Stomach (tissue), 9 donors: ENCODE data around the gene CISH. TPM values are rescaled to one million over a fixed set of nuclear protein-coding genes. Genes with fewer than 3 reads are reported as not detected.
A peak's percentile ranks its signal among the peaks of the same experiment; 100 is the strongest.

ENCODE experiments used
- DNase-seq, 2 donors: peaks; one replicate each; pipeline versions ENCODE4 v3.0.0 to v3.0.0-alpha.2; 2013 to 2019
- H3K27ac ChIP-seq, 5 donors: fragments of 200-600 bp in 4 of 5; sonication (generic) in 4 of 5; one replicate each; pipeline ENCODE4 v1.5.1; 2013 to 2019; ENCODE audit warnings: mild to moderate bottlenecking in 1 of 5, moderate library complexity in 1 of 5
- H3K27me3 ChIP-seq, 3 donors: fragments of 200-600 bp; sonication (generic); one replicate each; pipeline ENCODE4 v1.5.1; 2017 to 2019; ENCODE audit warnings: mixed run types in 1 of 3
- H3K36me3 ChIP-seq, 4 donors: fragments of 200-600 bp; sonication (generic); 1 replicate in 3 of 4; 2 replicates in 1 of 4; pipeline ENCODE4 v1.5.1; 2016 to 2019
- H3K4me1 ChIP-seq, 4 donors: fragments of 200-600 bp; sonication (generic); one replicate each; pipeline ENCODE4 v1.5.1; 2016 to 2019
- H3K4me3 ChIP-seq, 4 donors: fragments of 200-600 bp; sonication (generic) in 3 of 4; one replicate each; pipeline ENCODE4 v1.5.1; 2016 to 2019; ENCODE audit warnings: mild to moderate bottlenecking in 1 of 4
- H3K9me3 ChIP-seq, 4 donors: fragments of 200-600 bp; sonication (generic); one replicate each; pipeline ENCODE4 v1.5.1; 2016 to 2019
- EP300 ChIP-seq: sonication (generic); formaldehyde crosslinking; IDR thresholded peaks from one replicate; pipeline ENCODE4 v1.6.1; 2017; ENCODE audit warnings: antibody characterized with exemption
- POLR2A ChIP-seq, 4 donors: fragments of 450-650 bp; IDR thresholded peaks; one replicate each; pipeline ENCODE4 v1.6.1; 2016; ENCODE audit warnings: antibody characterized with exemption in 4 of 4, control low read depth in 2 of 4, mild to moderate bottlenecking in 1 of 4, moderate library complexity in 1 of 4
- POLR2AphosphoS5 ChIP-seq, 3 donors: sonication (generic); formaldehyde crosslinking; IDR thresholded peaks; one replicate each; pipeline ENCODE4 v1.6.1; 2016; ENCODE audit warnings: antibody characterized with exemption in 3 of 3
- WGBS, 5 donors: extraction: QIAGEN DNeasy Blood & Tissue Kit in 3 of 5; methylation state at CpG; one replicate each; pipeline versions ENCODE4 v1.1.5 to v1.1.7; 2013 to 2018; 5-methylcytosine and 5-hydroxymethylcytosine counted together
- intact Hi-C: fragments of 100-400 bp; cut with DNase I; formaldehyde crosslinking; loops from one replicate; pipeline ENCODE4 v1.15.1; 2023; ENCODE audit warnings: low total_unique reads
- polyA plus RNA-seq, 3 donors: library from polyadenylated mRNA; stranded (reverse); fragments of 200-250 nt; gene quantifications; one replicate each; pipeline ENCODE4 v1.2.3, GENCODE V29; 2013
- total RNA-seq, 5 donors: library from RNA; depleted of rRNA; stranded (reverse); fragments of >200 nt; gene quantifications; one replicate each; pipeline versions ENCODE4 v1.1.0 to v1.2.3, GENCODE V29; 2014 to 2016
- TF ChIP-seq, protein P1 (sequence below), 7 experiments: fragments of 450-650 bp in 4 of 7; fragments of 200-600 bp in 3 of 7; sonication (generic) in 3 of 7; IDR thresholded peaks; one replicate each; pipeline ENCODE4 v1.5.1; 2016 to 2019; ENCODE audit warnings: antibody characterized with exemption in 7 of 7, control low read depth in 2 of 7, mild to moderate bottlenecking in 1 of 7
- donor health status: healthy with polysubstance abuse.
- donor health status: Bipolar disorder and iron deficiency.
- donor health status: healthy.

The CISH gene
- total and polyA plus RNA-seq, 8 donors, result 1.8 to 11.5 (median 5.6) TPM

DNA sequence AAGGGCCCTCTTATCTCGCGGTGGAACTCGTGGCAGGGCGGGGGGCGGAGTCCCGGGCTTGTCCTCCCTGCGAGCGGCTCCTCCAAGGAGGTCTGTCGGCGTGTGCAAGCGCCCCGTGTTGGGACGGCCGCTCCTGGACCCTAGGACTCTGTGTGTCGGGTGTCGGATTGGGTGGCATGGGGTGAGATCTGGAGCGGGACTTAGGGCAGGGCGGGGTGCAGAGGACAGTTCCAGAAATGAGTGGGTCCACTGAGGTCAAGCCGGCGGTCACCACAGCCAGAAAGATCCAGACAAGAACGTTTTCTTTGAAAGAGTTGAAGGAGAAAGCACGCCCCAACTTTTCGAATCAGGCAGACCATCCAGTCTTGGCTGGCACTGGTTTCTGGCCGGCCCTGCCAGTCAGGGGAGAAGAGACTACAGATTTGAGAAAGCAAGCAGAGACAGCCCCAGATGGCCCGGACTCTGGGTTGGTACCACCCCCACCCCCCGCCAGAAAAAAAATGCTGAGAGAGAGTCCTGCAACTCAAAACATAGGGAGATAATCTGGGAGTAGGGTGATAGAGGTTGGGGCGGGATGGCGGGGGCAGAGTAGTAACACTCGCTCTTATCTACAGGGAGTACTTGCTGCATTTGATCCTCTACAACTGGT is 784 bp upstream of the CISH start:
- TF ChIP-seq, protein P1, sequence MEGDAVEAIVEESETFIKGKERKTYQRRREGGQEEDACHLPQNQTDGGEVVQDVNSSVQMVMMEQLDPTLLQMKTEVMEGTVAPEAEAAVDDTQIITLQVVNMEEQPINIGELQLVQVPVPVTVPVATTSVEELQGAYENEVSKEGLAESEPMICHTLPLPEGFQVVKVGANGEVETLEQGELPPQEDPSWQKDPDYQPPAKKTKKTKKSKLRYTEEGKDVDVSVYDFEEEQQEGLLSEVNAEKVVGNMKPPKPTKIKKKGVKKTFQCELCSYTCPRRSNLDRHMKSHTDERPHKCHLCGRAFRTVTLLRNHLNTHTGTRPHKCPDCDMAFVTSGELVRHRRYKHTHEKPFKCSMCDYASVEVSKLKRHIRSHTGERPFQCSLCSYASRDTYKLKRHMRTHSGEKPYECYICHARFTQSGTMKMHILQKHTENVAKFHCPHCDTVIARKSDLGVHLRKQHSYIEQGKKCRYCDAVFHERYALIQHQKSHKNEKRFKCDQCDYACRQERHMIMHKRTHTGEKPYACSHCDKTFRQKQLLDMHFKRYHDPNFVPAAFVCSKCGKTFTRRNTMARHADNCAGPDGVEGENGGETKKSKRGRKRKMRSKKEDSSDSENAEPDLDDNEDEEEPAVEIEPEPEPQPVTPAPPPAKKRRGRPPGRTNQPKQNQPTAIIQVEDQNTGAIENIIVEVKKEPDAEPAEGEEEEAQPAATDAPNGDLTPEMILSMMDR (IDR thresholded peaks at IDR 0.05), result no peak
- peak in 1 of 3 donors; percentile 43 for TF ChIP-seq POLR2AphosphoS5 (IDR thresholded peaks at IDR 0.05)
- TF ChIP-seq EP300, result no peak
- no peaks in the 10 kb centered on the region for H3K9me3 ChIP-seq
- 2 to 5% (median 3%) methylated on average over 24 to 29 of the region's 29 CpGs for WGBS, 5 donors
- no peaks in the 10 kb centered on the region for H3K27me3 ChIP-seq
- no peak for DNase-seq
- peak overlapping the region; percentile 59 to 83 (median 71) for H3K4me3 ChIP-seq
- H3K4me1 ChIP-seq, result peaks cover 33 to 76% (median 72%) of the 10 kb centered on the region in 4 donors
- peak overlapping the region; percentile 87 to 97 (median 91) for H3K27ac ChIP-seq
- intact Hi-C loops, result loop anchor here (5.0 kb wide), 1 partner anchor 40 kb away; no protein-coding TSS in a partner anchor
- peaks cover 10 to 12% (median 12%) of the 10 kb centered on the region in 4 donors for H3K36me3 ChIP-seq

DNA sequence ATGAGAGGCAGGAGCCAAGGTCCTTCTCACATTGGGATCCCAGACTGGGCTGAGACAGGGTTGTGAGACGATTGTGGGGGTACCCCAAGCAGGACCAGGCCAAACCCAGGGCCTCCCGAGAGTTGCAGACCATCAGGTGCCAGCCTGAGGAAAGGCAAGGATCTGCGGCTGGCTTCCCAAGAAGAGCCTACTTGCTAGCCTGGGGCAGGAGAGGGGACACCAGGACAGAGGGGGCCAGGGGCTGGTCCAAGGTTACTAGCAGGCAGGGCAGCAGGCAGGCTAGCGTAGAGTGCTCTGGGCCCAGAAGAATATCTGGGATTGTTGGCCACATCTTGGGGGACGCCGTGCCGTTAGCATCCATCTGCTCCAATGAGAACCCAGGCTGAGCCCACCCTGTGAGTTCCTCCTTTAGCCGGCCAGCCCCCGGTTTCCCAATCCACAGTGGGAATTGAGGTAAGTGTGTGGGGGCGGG is 546 bp downstream of the CISH start:
- peaks cover 19 to 26% (median 25%) of the 10 kb centered on the region in 4 donors for H3K36me3 ChIP-seq
- peak overlapping the region; percentile 59 to 83 (median 71) for H3K4me3 ChIP-seq
- DNase-seq, result no peak
- H3K4me1 ChIP-seq, result peaks cover 41 to 83% (median 77%) of the 10 kb centered on the region in 4 donors
- TF ChIP-seq POLR2A (IDR thresholded peaks at IDR 0.05) (no peak), EP300 (no peak)
- 5 to 9% (median 6%) methylated on average over 10 of the region's 10 CpGs for WGBS, 5 donors
- no peaks in the 10 kb centered on the region for H3K9me3 ChIP-seq
- intact Hi-C loops, result loop anchor here (5.0 kb wide), 1 partner anchor 39 kb away; no protein-coding TSS in a partner anchor
- H3K27ac ChIP-seq, result peak overlapping the region; percentile 87 to 97 (median 91)
- H3K27me3 ChIP-seq, result no peaks in the 10 kb centered on the region

DNA sequence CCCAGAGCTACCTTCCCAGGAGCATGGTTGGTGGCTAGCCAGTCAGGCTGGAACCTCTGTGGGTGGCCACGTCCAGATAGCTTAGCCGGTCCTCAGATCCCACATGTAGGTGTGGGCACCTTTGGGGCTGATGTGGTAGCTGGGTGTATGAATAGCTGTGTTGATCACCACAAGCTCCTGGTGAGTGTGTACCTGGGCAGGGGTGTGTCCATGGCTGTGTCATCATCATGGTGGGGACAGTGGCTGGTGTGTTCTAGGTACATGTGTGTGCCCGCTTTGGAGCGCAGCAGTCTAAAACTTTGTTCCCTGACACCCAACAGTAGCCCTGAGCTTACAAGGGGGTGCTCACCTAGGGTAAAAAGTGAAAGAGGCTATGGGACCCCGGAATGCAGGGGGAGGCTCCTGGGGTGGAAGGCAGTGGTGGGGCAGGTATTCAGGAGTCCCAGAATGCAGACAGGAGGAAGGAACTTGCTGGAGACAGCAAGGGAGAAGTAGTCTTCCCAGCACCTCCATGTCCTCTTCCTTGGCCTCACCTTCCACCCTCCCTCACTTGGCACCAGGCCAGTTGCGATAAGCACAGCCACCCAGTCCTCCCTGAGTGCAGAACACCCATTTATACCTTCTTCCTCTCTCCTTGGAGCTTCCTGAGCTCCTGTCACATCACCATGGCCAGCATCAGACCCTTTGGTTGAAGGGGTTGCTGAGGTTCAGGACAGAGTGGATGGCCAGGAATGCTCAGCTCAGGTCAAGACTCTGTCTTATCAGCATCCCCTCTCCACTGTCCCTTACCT is 1.2 kb downstream of the CISH start:
- intact Hi-C loops, result loop anchor here (5.0 kb wide), 1 partner anchor 38 kb away; no protein-coding TSS in a partner anchor
- peak; percentile 84 to 89 for DNase-seq
- TF ChIP-seq, protein P1 (IDR thresholded peaks at IDR 0.05), result no peak
- TF ChIP-seq POLR2AphosphoS5 (IDR thresholded peaks at IDR 0.05), result peak in 1 of 3 donors; percentile 24
- Histone ChIP-seq H3K36me3 (peaks cover 19 to 29% (median 28%) of the 10 kb centered on the region in 4 donors), H3K27me3 (no peaks in the 10 kb centered on the region), H3K9me3 (no peaks in the 10 kb centered on the region), H3K4me1 (peaks cover 45 to 84% (median 79%) of the 10 kb centered on the region in 4 donors), H3K4me3 (peak overlapping the region; percentile 59 to 83 (median 71)), H3K27ac (peak overlapping the region; percentile 87 to 97 (median 91))
- WGBS, 5 donors, result 43 to 57% (median 53%) methylated on average over 4 to 6 of the region's 6 CpGs

DNA sequence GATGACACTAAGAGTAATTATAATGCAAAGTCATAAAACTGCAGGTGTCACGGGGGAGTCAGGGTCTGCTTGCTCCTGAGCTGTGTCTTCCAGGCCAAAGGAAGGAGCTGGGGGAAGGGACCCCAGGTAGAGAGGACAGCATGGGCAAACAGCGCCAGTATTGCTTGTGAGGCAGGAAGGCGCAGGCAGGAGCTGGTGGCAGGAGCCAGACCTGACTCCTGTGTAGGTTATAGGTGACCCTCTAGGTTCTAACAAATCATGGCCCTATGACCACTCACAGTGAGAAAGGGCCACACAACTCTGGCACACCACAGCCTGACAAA is 1.9 kb downstream of the CISH start:
- intact Hi-C loops, result loop anchor here (5.0 kb wide), 1 partner anchor 37 kb away; no protein-coding TSS in a partner anchor
- Histone ChIP-seq H3K4me1 (peaks cover 51 to 91% (median 85%) of the 10 kb centered on the region in 4 donors), H3K27ac (peak overlapping the region; percentile 87 to 97 (median 91)), H3K27me3 (no peaks in the 10 kb centered on the region), H3K9me3 (no peaks in the 10 kb centered on the region), H3K36me3 (peaks cover 19 to 34% (median 33%) of the 10 kb centered on the region in 4 donors), H3K4me3 (peak overlapping the region; percentile 59 to 83 (median 71))
- TF ChIP-seq POLR2AphosphoS5 (IDR thresholded peaks at IDR 0.05) (no peak), EP300 (no peak), POLR2A (IDR thresholded peaks at IDR 0.05) (no peak)
- TF ChIP-seq, protein P1 (IDR thresholded peaks at IDR 0.05), result no peak
- 81 to 90% (median 86%) methylated on average over 3 of the region's 3 CpGs for WGBS, 5 donors
- no peak for DNase-seq
